GM21381 (cell line): ENCODE measurements around the gene CER1.

Experiments
- ATAC-seq: cut with Tn5 transposase; IDR thresholded peaks from one replicate; pipeline ENCODE4 v1.9.1; 2021; ENCODE audit warnings: mild to moderate bottlenecking, moderate library complexity; ENCODE audit not compliant: unreplicated experiment

Gene CER1

DNA sequence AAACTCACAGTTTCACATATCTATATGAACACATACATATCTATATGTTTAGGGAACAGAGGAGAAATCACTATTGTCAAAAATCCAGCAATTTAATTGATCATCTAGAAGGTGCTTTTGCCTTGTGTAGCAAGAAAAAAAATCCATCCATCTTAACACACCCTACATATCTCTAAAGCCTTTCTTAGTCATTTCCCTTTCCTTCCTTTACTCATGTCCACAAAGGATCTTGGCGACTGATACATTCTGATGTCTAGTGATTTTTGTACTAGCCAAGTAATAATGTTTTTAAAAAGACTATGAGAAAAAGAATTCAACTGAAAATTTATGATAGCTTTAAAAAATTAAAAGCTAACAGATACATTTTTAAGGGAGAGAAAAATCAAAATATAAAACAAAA, 51.8 kb downstream of the CER1 start:
- no peak for ATAC-seq
